WERI-Rb-1 (cell line): Measurements from ENCODE around the gene GORAB.

Source experiments
- DNase-seq: peaks from one replicate; pipeline ENCODE4 v3.0.0-alpha.2; 2020
- H3K27ac ChIP-seq: fragments of 250-450 bp; sonication (Bioruptor Pico); 2 replicates; pipeline ENCODE4 v1.5.1; 2020; ENCODE audit warnings: mild to moderate bottlenecking, moderate library complexity
- H3K27me3 ChIP-seq: fragments of 250-450 bp; sonication (Bioruptor Pico); 2 replicates; pipeline ENCODE4 v1.5.1; 2021; ENCODE audit warnings: mild to moderate bottlenecking, low read depth, moderate library complexity; ENCODE audit not compliant: insufficient read depth, severe bottlenecking
- H3K36me3 ChIP-seq: fragments of 250-450 bp; sonication (Bioruptor Pico); 2 replicates; pipeline ENCODE4 v1.5.1; 2020; ENCODE audit warnings: mild to moderate bottlenecking, moderate library complexity
- H3K4me3 ChIP-seq: 2 replicates; pipeline ENCODE4 v1.5.1; 2011; ENCODE audit warnings: low read depth, mild to moderate bottlenecking, control low read depth, low read length
- H3K9me3 ChIP-seq: fragments of 250-450 bp; sonication (Bioruptor Pico); 2 replicates; pipeline ENCODE4 v1.5.1; 2021; ENCODE audit warnings: mild to moderate bottlenecking, moderate library complexity; ENCODE audit not compliant: severe bottlenecking
- CTCF ChIP-seq: IDR thresholded peaks from 2 replicates; pipeline ENCODE4 v1.5.1; 2011; ENCODE audit warnings: low read depth, mild to moderate bottlenecking, control low read depth, inconsistent platforms, low read length

Gene GORAB

GRCh38 chr1:170533298-170533697 is 1.3 kb downstream of the GORAB start:
- H3K27ac ChIP-seq, result no peak overlapping the region
- H3K4me3 ChIP-seq, result no peak overlapping the region
- DNase-seq, result no peak
- no peaks in the 10 kb centered on the region for H3K9me3 ChIP-seq
- no peaks in the 10 kb centered on the region for H3K27me3 ChIP-seq
- H3K36me3 ChIP-seq, result no peaks in the 10 kb centered on the region
- no peak for TF ChIP-seq CTCF

GRCh38 chr1:170534626-170535147 is 2.7 kb downstream of the GORAB start:
- TF ChIP-seq CTCF, result no peak
- DNase-seq, result no peak
- Histone ChIP-seq H3K27me3 (no peaks in the 10 kb centered on the region), H3K27ac (no peak overlapping the region), H3K9me3 (no peaks in the 10 kb centered on the region), H3K36me3 (no peaks in the 10 kb centered on the region), H3K4me3 (no peak overlapping the region)

GRCh38 chr1:170535418-170535817 is 3.5 kb downstream of the GORAB start:
- Histone ChIP-seq H3K27me3 (no peaks in the 10 kb centered on the region), H3K27ac (no peak overlapping the region), H3K36me3 (no peaks in the 10 kb centered on the region), H3K9me3 (no peaks in the 10 kb centered on the region), H3K4me3 (no peak overlapping the region)
- TF ChIP-seq CTCF, result no peak
- no peak for DNase-seq

DNA sequence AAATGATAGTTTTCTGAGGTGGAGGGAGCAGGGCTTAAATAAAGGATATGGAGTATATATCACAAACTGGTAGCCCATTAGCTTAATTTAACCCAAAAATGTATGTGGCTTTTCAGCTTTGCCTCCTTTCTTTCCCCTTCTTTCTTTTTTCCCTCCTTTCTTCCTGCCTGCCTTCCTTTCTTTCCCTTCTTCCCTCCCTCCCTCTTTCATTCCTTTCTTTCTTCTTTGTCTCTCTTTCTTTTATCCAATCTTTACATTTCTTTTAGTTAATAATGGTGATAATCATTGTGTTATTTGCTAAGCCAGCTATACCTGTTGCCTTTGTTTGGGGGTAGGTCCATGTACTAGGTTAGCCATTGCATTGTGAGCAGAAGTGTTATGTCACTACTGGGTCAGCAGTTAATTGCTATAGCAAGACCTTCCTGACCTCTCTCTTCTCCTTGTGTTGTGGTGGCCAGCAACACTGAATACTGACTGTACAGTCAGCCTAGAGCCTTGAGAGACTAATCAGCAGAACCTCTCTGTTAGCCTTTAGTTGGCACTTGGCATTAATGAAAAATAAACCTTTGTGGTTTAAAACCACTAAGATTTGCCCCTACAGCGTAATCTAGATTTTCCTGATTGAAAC is 5.1 kb downstream of the GORAB start:
- no peaks in the 10 kb centered on the region for H3K27me3 ChIP-seq
- no peak for DNase-seq
- no peaks in the 10 kb centered on the region for H3K36me3 ChIP-seq
- no peak overlapping the region for H3K27ac ChIP-seq
- TF ChIP-seq CTCF, result no peak
- H3K4me3 ChIP-seq, result no peak overlapping the region
- no peaks in the 10 kb centered on the region for H3K9me3 ChIP-seq

- no peaks in the 10 kb centered on the region for H3K36me3 ChIP-seq
- H3K9me3 ChIP-seq, result no peaks in the 10 kb centered on the region
- no peak overlapping the region for H3K27ac ChIP-seq
- TF ChIP-seq CTCF, result no peak
- no peak overlapping the region for H3K4me3 ChIP-seq
- no peak for DNase-seq
- H3K27me3 ChIP-seq, result no peaks in the 10 kb centered on the region
Observed at GRCh38 chr1:170537798-170538503, 6.0 kb downstream of the GORAB start.
